A549 (cell line): Measurements from ENCODE around the gene SLC31A2.

Experiments
- CEBPB ChIP-seq, 2 experiments: fragments of >200 bp in 1 of 2; sonication (Bioruptor Twin) in 1 of 2; formaldehyde crosslinking in 1 of 2; IDR thresholded peaks; 2 replicates each; pipeline ENCODE4 v1.6.1; 2012 to 2016
- CHD2 ChIP-seq: fragments of 150-350 bp; IDR thresholded peaks from 2 replicates; pipeline ENCODE4 v1.6.1; 2014; ENCODE audit warnings: low read length; ENCODE audit not compliant: partially characterized antibody
- CTCF ChIP-seq: fragments of >200 bp; sonication (Bioruptor Twin); formaldehyde crosslinking; IDR thresholded peaks from 3 replicates; pipeline ENCODE4 v1.5.1; 2016
- JUN ChIP-seq, 2 experiments: fragments of >200 bp; sonication (Bioruptor Twin); formaldehyde crosslinking; IDR thresholded peaks; 2 replicates in 1 of 2; 3 replicates in 1 of 2; pipeline ENCODE4 v1.6.1; 2016 to 2017
- POLR2A ChIP-seq: IDR thresholded peaks from 2 replicates; pipeline ENCODE4 v1.6.1; 2012; ENCODE audit warnings: mild to moderate bottlenecking, low read length
- RCOR1 ChIP-seq: fragments of 150-350 bp; IDR thresholded peaks from 2 replicates; pipeline ENCODE4 v1.6.1; 2014; ENCODE audit warnings: antibody characterized with exemption, low read length, low read depth
- SMC3 ChIP-seq: fragments of >200 bp; sonication (Bioruptor Twin); formaldehyde crosslinking; IDR thresholded peaks from 3 replicates; pipeline ENCODE4 v1.6.1; 2018; ENCODE audit warnings: inconsistent platforms
- SREBF2 ChIP-seq: fragments of 450-650 bp; IDR thresholded peaks from 2 replicates; pipeline ENCODE4 v1.6.1; 2014; ENCODE audit warnings: mild to moderate bottlenecking, moderate library complexity
- TF ChIP-seq, protein P1 (sequence below): IDR thresholded peaks from 2 replicates; pipeline ENCODE4 v1.6.1; 2012; ENCODE audit warnings: low read depth, borderline replicate concordance
- TF ChIP-seq, protein P2 (sequence below): fragments of 250-450 bp; sonication (Bioruptor Pico); IDR thresholded peaks from 2 replicates; pipeline ENCODE4 v1.5.0; 2021; ENCODE audit warnings: mild to moderate bottlenecking, moderate library complexity, borderline replicate concordance

- TF ChIP-seq CTCF (no peak), RCOR1 (no peak), JUN (IDR thresholded peaks at IDR 0.05) (no peak), CEBPB (IDR thresholded peaks at IDR 0.05) (no peak), CHD2 (no peak), POLR2A (no peak), SMC3 (no peak), SREBF2 (no peak)
- TF ChIP-seq, protein P1, sequence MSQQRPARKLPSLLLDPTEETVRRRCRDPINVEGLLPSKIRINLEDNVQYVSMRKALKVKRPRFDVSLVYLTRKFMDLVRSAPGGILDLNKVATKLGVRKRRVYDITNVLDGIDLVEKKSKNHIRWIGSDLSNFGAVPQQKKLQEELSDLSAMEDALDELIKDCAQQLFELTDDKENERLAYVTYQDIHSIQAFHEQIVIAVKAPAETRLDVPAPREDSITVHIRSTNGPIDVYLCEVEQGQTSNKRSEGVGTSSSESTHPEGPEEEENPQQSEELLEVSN = no peak
- TF ChIP-seq, protein P2, sequence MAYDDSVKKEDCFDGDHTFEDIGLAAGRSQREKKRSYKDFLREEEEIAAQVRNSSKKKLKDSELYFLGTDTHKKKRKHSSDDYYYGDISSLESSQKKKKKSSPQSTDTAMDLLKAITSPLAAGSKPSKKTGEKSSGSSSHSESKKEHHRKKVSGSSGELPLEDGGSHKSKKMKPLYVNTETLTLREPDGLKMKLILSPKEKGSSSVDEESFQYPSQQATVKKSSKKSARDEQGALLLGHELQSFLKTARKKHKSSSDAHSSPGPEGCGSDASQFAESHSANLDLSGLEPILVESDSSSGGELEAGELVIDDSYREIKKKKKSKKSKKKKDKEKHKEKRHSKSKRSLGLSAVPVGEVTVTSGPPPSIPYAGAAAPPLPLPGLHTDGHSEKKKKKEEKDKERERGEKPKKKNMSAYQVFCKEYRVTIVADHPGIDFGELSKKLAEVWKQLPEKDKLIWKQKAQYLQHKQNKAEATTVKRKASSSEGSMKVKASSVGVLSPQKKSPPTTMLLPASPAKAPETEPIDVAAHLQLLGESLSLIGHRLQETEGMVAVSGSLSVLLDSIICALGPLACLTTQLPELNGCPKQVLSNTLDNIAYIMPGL = no peak
Observed at GRCh38 chr9:113184539-113184938, 33.7 kb downstream of the SLC31A2 start.
